Glomerular visceral epithelial cell (primary cell): ENCODE measurements around the gene TAF4.

Experiments
- DNase-seq: peaks from one replicate; pipeline ENCODE4 v3.0.0-alpha.2; 2016; ENCODE audit errors: extremely low spot score

TAF4 gene

DNA sequence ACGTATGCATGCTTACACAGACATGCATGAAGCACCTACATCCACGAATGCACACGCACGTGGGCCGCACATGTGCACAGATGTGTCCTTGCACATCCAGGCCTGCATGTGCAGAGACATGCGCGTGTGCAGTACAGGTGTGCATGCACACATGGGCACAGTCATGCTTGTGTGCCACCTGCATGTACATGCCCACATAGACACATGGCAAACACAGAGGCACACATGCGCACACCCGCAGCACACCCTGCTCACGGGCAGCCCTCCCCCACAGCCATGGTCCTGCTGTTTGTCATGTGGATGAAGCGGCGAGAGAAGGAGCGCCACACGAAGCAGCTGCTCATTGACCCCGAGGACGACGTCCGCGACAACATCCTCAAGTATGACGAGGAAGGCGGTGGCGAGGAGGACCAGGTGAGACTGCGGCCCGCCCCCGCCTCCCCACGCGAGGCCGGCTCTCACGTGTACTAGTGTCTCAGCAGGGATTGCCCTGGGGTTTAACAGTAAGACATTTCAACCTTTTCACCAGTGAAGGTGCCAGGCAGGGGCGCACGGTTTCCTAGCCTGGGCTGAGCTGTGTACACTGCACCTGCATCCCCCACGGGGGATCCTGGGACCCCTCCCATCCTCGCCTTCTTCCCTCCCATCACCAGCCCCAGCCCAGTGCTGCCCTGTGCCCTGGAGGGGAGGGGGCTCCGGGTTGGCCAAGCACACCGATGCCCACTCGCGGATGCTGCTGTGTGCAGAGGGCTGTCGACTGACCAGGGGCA, 132.8 kb downstream of the TAF4 start:
- no peak for DNase-seq

GRCh38 chr20:61932199-61932592, 133.5 kb downstream of the TAF4 start:
- DNase-seq, result no peak

GRCh38 chr20:61931476-61932198, 134.0 kb downstream of the TAF4 start:
- no peak for DNase-seq

DNA sequence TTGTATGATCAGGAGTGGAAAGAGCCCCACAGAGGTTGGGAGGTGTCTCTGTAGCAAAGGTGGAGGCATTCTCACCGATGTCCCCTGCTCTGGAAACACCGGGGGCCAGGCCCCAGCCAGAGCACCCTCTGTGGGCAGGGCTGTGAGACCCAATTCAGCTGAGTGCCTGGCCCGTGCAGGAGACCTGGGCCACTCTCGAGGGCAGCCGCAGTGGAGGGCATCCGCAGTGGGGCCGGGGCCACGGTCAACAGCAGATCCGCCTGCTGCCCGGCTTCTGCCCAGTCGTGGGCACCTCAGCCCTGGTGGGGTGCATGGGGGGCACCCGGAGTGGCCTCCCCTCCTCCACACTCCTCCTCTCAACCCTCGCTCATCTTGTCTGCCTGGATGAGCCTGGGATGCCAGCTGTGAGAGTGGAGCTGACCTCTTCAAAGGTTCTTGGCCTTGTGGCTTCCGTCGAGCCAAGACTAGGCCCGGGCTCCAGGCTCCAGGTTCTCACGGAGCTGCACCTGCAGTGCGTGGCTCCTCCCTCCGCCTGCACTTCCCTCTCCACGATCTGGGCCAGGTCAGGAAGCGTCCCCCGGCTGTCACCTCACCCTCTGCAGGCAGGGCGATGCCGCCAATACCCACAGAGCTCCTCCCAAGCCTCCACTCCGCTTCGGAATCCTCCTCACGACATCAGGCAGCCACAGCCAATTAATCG, 134.8 kb downstream of the TAF4 start:
- DNase-seq, result no peak

- DNase-seq, result no peak
Observed at GRCh38 chr20:61929971-61930666, 135.6 kb downstream of the TAF4 start.

- DNase-seq, result no peak
Observed at GRCh38 chr20:61929561-61929960, 136.1 kb downstream of the TAF4 start.

DNA sequence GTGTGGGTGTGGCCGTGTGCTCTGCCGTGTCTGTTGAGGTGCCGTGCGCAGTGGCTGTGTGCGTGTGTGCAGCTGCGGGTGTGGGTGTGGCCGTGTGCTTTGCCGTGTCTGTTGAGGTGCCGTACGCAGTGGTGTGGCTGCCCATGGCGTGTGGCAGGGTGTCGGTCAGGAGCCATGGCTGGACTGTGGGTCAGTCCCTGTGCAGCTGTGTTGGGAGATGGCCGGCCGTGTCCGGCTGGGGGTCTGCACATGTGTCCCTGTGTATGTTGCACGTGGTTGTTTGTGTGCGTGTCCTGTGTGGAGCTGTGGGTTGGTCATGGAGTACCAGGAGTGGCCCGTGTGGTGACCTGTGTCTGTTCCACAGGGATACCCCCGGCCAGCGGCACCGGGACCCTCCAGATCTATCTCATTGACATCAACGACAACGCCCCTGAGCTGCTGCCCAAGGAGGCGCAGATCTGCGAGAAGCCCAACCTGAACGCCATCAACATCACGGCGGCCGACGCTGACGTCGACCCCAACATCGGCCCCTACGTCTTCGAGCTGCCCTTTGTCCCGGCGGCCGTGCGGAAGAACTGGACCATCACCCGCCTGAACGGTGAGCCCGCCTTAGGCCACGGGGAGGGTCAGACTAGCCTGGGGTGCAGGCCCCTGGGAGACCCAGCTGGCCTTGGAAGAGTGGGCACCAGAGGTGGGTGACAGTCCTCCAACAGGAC, 137.7 kb downstream of the TAF4 start:
- no peak for DNase-seq

DNA sequence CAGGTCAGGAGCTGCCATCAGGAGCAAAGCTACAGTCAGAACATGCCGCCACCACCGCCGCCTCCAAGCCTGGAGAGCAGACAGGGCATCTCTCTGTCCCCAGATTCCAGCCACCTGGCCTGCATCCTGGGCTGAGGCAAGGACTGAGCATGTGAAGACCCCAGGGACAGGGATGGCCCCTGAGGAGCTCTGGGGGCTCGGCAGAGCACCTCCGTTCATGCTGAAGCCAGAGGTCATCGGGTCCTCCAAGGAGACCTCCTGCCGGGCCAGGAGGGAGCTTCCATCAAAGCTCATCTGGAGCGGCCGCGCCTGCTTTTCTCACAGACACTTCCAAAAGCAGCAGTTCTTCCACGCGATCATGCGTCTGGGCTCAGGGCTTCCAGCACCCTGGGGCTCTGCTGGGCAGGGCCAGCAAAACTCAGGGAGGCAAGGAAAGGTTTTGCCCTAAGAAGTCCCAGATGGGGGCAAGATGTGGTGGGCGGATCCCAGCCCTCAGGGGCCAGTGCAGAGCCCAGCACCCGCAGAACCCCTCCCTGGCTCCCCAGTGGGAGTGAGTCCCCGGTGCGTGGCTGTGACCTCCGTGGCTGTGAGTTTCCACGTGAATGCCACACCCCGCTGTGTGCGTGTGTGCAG, 138.4 kb downstream of the TAF4 start:
- no peak for DNase-seq

DNA sequence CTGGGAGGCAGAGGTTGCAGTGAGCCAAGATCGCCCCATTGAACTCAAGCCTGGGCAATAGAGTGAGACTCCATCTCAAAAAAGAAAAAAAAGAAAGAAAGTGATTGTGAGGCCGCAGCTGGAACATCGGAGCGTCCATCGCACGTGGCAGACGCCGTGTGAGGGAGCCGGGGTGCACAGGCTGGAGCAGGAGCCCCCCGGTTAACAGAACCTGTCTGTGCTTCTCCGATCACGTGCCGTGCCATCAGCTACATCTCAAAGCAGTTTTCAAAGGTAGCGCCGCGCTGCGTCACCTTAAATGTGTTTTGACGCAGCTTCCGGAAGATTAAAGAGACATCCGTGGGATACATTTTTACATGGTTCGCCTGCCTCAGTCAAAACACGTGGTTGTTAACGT, 138.9 kb downstream of the TAF4 start:
- no peak for DNase-seq

DNA sequence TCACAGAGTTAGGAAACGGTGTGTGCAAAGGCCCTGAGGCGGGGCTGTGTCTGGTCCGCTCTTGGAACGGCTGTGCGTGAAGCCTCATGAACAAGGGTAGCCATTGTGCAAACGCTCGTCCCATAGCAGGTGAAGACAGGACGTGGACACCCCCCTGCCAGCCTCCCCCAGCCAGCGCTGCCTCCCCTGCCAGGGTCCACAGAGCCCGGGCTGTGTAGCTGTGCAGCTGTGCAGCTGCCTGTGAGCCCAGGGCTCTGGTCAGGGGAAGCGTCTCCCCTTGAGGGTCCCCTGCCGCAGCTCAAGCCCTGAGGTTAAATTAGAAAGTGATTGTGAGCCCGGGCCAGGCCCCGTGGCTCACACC, 139.4 kb downstream of the TAF4 start:
- no peak for DNase-seq

- DNase-seq, result peak; percentile 88
Observed at GRCh38 chr20:61925555-61926252, 140.0 kb downstream of the TAF4 start.

DNA sequence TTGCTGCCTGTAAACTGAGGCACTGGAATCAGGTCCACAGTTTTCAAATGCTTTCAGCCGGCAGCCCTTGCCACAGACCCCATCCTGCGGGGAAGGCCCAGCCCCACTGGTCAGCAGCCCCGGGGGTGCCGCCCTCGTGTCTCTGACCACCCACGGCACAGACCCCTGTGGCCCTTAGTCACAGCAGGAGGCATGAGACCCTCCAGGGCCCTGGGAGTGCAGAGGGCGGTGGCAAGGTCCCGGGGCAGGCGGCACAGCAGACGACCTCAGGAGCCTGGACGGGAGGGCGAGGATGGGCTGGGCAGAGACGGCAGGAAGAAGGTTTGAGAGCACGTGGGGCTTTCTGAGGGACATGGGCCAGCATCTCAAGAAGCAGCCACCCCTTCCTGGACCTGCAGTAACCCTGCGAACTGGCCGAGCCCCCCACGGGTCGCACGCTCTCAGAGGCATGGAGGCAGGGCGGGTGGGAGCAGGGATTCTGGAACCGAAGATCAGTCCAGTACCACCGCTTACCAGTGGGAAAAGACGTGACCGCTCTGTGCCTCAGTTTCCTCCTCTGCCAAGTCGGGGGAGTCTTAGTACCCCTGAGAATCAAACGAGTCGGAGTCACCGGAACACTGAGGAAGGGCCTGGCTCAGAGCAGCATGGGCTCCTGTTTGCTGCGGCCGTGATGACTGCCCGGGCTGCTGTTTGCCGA, 140.7 kb downstream of the TAF4 start:
- DNase-seq, result no peak
